GM10248 (cell line): ENCODE results near the gene ETFBKMT.

Experiments used
- CTCF ChIA-PET: fragments of 300-600 bp; sonication (Branson Sonifier 250); formaldehyde crosslinking; extraction: SDS; loops from one replicate; lab custom pipeline; 2021; ENCODE audit warnings: antibody characterized with exemption; lab: Yijun Ruan, JAX
- POLR2A ChIA-PET: fragments of 350-650 bp; sonication (Branson Sonifier 250); formaldehyde crosslinking; extraction: SDS; loops from one replicate; lab custom pipeline; 2020; ENCODE audit warnings: antibody characterized with exemption; lab: Yijun Ruan, JAX
- DNase-seq: peaks from one replicate; pipeline ENCODE4 v3.0.0; 2012; ENCODE audit errors: extremely low spot score
- TF ChIP-seq, protein P1 (sequence below): IDR thresholded peaks from 2 replicates; pipeline ENCODE4 v1.5.1; 2012; ENCODE audit warnings: mild to moderate bottlenecking, low read depth; ENCODE audit errors: extremely low read depth, missing control alignments, control extremely low read depth

The ETFBKMT gene, protein sequence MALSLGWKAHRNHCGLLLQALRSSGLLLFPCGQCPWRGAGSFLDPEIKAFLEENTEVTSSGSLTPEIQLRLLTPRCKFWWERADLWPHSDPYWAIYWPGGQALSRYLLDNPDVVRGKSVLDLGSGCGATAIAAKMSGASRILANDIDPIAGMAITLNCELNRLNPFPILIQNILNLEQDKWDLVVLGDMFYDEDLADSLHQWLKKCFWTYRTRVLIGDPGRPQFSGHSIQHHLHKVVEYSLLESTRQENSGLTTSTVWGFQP

DNA sequence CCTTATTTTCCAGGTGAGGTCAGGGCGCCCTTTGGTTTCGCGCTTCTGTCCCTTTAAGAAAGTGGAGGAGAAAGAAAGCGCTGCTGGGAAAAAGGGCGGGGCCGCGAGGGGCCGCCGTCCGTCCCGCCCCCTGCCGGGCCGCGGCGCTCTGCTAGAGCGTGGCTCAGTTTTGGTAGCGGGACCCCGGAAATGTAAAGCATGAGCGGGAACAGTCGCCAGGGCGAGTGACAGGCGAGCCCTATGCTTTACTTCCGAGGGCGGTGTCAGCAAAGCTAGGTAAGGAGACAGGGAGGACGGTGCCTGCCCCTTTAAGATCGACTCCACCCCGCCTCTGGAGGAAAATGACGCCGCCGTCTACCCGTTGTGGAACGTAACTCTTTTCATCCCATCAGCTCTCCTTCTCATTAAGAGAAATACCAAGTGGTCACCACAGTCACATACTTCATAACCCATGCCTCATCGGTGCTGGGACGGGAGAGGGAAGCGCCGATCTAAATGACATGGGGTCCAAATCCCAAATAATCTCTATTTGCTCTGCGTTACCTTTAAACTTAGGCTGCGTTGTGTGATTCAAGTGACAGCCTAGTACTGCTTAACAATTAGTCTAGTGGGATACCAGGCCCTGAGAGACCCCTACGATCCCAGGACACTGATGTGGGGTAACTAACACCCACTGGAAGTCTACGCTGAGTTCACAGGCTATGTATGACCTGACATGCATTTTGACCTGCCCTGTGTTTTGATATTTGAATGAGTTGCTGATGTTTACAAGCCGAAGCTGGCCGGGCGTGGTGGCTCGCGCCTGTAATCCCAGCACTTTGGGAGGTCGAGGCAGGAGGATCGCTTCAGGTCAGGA, at the start of gene ETFBKMT:
TSS of gene ETFBKMT (plus strand) at position 602 of the 856 bp plus-strand sequence. CDS start 2,266 bp downstream, outside the sequence.
- peak; percentile 92 for DNase-seq
- ChIA-PET CTCF (interaction anchor here (1.0 to 2.4 kb wide), 5 partner anchors 10 to 1096 kb away, joined by 3 to 13 read pairs (median 8); partner anchors contain the start of gene YARS2), POLR2A (no interaction called here)
- TF ChIP-seq, protein P1, sequence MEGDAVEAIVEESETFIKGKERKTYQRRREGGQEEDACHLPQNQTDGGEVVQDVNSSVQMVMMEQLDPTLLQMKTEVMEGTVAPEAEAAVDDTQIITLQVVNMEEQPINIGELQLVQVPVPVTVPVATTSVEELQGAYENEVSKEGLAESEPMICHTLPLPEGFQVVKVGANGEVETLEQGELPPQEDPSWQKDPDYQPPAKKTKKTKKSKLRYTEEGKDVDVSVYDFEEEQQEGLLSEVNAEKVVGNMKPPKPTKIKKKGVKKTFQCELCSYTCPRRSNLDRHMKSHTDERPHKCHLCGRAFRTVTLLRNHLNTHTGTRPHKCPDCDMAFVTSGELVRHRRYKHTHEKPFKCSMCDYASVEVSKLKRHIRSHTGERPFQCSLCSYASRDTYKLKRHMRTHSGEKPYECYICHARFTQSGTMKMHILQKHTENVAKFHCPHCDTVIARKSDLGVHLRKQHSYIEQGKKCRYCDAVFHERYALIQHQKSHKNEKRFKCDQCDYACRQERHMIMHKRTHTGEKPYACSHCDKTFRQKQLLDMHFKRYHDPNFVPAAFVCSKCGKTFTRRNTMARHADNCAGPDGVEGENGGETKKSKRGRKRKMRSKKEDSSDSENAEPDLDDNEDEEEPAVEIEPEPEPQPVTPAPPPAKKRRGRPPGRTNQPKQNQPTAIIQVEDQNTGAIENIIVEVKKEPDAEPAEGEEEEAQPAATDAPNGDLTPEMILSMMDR = no peak

DNA sequence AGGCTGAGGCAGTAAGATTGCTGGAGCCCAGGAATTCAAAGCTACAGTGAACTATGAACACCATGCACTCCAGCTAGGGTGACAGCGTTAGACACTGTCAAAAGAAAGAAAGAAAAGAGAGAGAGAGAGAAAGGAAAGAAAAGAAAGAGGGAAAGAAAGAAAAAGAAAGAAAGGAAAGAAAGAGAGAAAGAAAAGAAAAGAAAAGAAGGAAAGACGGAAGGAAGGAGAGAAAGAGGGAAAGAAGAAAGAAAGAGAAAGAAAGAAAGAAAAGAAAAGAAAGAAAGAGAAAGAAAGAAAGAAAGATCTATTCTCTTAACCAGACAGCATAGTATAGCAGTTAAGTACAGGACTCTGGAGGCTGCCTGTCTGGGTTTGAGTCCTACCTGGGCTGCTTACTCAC, 46.7 kb upstream of the ETFBKMT start:
- DNase-seq = no peak
- TF ChIP-seq, protein P1 = no peak
- ChIA-PET POLR2A (no interaction called here), CTCF (interaction anchor here (1.0 kb wide), 1 partner anchor 362 kb away, joined by 3 read pairs; no protein-coding TSS in a partner anchor)

DNA sequence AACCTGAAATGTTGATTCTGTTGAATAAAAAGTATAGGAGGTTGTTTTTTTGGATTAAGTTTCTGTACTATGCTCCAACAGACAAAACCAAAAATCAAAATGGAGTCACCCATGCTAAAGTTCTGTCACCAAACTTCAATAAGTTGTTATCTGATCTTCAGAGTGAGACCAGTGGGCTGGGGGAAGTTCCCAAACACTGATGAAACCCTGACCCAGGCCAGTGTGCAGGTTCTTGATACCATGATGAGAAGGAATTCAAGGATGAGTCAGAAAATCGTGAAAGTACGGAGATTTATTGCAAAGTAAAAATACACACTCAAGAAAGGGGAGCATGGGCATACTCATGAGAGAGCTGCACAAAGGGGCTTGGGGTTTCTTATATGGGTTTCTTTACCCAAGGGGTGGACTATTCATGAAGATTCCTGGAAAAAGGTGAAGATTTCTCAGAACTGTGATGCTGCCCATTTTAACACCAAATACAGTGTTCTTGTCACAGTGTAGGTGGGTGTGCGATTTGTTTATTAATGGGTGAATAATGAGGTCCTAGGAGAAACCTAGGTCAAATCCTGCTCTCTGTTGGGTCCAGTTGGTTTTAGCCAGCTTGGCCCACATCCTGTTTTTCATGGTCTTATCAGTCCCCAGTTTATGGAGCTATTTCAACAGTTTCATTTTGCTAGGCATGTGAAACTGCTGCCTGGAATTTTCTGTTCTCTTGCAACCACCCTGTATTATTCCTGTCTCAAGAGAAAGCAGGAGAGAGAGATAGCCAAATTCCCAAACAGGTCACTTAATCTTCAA, 41.1 kb upstream of the ETFBKMT start:
- TF ChIP-seq, protein P1 = no peak
- DNase-seq = no peak
- CTCF ChIA-PET = interaction anchor here (0.8 kb wide), 1 partner anchor 215 kb away, joined by 3 read pairs; no protein-coding TSS in a partner anchor
- POLR2A ChIA-PET = no interaction called here

DNA sequence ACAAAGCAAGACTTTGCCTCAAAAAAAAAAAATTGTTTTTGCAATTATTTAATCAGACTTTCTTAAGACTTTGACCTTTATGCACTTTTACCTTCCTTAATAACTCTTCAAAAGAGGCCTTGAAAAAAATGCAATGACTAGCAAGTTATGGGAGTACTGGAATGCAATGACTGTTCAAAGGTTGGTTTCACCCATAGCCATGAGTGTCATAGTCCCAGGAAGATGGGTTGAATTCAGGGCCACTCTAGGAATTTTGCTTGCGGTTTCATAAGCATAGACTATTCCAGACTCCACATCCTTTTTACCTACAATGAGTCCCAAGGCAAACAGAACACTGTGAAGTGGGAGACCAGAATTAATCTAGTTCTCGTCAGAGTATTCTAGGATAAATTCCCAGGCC, 39.2 kb upstream of the ETFBKMT start:
- POLR2A ChIA-PET = no interaction called here
- TF ChIP-seq, protein P1 = no peak

DNA sequence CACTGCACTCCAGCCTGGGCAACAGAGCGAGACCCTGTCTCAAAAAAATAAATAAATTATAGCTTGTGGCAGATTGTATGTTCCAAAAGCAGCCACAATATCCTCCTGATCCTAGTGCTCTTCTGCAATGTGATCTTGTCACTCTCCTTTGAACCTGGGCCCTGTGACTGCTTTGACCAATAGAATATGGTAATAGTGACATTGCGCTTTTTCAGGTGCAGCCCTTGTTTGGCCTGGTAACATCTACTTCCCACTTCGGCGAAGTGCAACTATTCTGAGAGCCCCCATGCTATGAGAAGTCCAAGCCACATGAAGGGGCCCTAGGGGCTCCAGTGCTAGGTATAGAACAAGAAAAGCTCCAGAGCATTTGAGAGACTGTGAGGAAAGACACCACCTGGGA, 37.5 kb upstream of the ETFBKMT start:
- ChIA-PET POLR2A (no interaction called here), CTCF (interaction anchor here (1.0 to 1.4 kb wide), 5 partner anchors 10 to 219 kb away, joined by 3 to 4 read pairs (median 3); no protein-coding TSS in a partner anchor)
- DNase-seq = no peak
- TF ChIP-seq, protein P1 = no peak

More for the DNA sequence above, 39.2 kb upstream of the ETFBKMT start:
- CTCF ChIA-PET = interaction anchor here (0.7 kb wide), 1 partner anchor 14 kb away, joined by 4 read pairs; no protein-coding TSS in a partner anchor
- DNase-seq = no peak
